Stimulated activated naive CD4-positive, alpha-beta T cell treated with Interleukin-2 at 50 U/mL for 16 hours (primary cell): ENCODE results near the gene SLC4A1AP.

Experiments used
- DNase-seq: peaks from one replicate; lab custom pipeline; 2025; lab: John Stamatoyannopoulos, UW

Gene SLC4A1AP

GRCh38 chr2:27742571-27742970 is 78.9 kb downstream of the SLC4A1AP start:
- no peak for DNase-seq
